NCI-H1436 treated with DMSO at 0.1 percent for 48 hours (cell line): ENCODE measurements around the gene SNRNP25.

Experiments used
- DNase-seq: peaks from one replicate; lab custom pipeline; 2025; lab: John Stamatoyannopoulos, UW

Gene SNRNP25

DNA sequence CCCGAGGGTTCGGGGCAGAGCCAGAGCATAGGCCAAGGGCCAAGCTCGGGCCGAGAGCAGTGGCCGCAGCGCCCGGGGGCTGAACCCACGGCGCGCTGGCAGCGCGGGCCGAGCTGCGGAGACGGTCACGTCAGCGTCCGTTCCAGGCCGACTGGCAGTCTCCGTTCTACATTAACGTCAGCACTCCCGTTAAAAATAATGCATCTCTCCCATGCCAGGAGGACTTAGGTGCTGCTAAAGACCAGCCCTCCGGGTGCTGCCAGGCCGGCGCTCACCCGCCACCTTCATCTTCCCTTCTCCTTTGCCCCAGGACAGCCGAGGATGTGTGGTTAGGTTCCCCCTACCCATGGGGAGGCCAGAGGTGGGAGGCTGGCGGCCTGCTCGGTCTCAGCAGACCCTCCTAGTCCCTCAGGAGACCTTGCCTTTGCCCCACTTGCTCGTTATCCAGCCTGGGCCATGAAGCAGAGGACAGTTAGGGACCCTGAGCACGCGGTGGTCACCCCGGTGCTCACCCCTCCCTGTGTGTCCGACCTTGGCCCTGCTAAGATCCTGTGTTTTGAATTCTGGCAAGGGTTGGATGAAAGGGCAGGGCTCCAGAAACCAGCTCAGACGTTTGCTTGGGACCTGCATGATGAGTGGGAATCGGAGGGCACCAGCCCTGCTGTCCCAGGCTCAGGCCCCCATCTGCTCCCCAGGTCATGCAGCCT, 25.0 kb downstream of the SNRNP25 start:
- no peak for DNase-seq

GRCh38 chr16:79151-80054, 25.8 kb downstream of the SNRNP25 start:
- DNase-seq = no peak

DNA sequence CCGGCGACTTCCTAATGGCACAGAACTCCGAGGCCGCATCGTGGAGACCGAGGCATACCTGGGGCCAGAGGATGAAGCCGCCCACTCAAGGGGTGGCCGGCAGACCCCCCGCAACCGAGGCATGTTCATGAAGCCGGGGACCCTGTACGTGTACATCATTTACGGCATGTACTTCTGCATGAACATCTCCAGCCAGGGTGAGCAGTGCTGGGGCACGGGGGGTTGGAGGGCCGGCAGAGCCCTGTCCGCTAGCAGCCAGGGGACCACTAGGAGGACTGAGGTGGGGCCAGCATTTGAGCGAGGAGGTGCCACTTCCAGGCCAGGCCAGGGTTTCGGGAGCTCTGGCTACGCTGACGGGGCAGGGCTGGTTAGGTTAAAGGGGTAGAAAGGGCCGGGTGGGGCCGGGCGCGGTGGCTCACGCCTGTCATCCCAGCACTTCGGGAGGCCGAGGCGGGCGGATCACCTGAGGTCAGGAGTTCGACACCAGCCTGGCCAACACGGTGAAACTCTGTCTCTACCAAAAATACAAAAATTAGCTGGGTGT, 29.5 kb downstream of the SNRNP25 start:
- DNase-seq = no peak

- no peak for DNase-seq
Measured at GRCh38 chr16:83781-84615, 30.4 kb downstream of the SNRNP25 start.

DNA sequence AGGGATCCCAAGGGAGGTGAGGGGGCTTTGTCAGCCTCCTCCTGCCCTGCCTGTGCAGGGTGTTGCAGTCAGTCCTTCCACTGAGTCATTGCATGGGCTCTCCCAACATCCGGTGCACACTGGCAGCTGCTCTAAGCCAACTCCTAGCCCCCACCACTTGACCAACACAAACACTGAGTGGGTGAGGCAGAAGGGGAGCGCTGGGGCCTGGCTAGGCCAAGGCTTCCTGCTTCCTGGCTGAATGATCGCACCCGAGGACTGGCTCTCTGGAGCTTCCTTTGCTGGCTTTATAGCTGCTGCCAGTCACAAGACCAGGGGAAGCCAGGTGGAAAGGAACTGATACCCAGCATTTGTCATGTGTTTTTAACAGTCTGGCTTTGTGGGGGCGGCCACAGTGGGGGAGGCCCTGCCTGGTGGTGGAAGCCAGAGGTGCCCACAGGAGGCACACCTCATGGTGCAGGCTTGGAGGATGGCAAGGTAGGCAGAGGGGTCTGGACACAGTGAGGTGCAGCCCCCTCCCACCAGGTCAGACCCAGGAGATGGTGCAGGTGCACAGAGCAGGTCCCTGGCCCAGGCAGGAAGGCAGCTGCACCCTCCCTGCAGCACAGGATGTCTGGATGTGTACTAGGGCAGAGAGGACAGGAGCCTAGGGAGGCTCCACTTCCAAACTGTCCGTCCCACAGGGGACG, 31.2 kb downstream of the SNRNP25 start:
- DNase-seq = no peak

DNA sequence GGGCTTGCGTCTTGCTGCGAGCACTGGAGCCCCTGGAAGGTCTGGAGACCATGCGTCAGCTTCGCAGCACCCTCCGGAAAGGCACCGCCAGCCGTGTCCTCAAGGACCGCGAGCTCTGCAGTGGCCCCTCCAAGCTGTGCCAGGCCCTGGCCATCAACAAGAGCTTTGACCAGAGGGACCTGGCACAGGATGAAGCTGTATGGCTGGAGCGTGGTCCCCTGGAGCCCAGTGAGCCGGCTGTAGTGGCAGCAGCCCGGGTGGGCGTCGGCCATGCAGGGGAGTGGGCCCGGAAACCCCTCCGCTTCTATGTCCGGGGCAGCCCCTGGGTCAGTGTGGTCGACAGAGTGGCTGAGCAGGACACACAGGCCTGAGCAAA, 31.8 kb downstream of the SNRNP25 start:
- no peak for DNase-seq

DNA sequence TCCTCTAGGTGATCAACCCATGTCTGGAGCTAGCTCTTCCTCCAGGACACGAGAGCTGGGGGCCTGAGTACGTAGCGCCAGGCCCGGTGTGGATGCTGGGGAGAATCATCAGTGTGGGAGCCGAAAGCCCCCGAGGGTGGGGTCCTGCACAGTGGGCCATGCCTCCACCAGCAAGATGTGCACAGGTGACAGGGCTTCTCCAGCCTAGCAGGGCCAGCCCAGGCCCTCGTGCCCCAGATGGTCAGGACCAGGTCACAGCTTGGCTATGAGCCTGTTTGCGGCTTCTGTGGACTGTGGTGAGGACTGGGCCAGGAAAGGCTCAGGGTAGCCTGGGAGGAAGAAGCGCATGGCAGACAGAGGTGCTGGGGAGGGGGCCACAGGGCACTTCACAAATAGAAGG, 32.2 kb downstream of the SNRNP25 start:
- no peak for DNase-seq

DNA sequence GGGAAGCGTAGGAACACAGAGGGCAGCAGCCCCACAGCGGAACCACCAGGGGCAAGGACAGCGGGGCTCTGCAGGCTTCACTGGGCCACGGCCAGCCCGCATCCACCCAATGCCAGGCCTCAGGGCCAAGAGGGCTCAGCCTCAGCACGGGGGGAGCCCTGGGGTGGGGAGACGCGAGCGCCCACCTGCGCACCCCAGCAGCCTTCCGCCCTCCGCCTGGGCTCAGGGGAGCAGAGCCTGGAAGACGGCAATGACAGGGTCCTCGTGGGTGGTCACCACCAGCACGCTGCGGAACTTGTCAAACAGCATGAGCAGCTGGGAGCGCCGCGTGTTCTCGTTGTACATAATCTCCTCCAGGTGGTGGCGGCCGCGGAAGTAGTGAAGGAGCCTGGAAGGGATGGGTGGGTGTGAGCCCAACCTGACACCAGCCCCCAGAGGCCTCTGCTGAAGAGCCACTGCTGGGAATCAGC, 32.9 kb downstream of the SNRNP25 start:
- no peak for DNase-seq

DNA sequence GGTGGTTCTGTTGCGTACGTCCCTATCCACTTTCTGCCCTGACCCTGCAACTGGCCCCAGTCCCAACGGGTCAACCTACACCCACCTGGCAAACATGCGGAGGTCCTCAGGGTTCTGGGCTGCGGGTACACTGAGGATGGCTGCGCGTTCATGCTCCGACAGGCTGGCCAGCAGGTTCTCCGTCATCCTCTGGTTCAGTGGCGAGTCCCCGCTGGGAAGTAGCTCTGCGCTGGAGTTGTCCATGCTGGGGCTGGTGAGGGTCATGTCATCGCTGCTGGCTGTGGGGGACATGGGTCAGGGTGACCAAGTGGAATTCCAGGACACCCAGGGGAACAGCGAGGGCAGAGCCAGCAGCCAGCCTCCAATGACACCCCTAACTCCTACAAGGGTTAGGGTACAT, 35.0 kb downstream of the SNRNP25 start:
- DNase-seq = no peak

DNA sequence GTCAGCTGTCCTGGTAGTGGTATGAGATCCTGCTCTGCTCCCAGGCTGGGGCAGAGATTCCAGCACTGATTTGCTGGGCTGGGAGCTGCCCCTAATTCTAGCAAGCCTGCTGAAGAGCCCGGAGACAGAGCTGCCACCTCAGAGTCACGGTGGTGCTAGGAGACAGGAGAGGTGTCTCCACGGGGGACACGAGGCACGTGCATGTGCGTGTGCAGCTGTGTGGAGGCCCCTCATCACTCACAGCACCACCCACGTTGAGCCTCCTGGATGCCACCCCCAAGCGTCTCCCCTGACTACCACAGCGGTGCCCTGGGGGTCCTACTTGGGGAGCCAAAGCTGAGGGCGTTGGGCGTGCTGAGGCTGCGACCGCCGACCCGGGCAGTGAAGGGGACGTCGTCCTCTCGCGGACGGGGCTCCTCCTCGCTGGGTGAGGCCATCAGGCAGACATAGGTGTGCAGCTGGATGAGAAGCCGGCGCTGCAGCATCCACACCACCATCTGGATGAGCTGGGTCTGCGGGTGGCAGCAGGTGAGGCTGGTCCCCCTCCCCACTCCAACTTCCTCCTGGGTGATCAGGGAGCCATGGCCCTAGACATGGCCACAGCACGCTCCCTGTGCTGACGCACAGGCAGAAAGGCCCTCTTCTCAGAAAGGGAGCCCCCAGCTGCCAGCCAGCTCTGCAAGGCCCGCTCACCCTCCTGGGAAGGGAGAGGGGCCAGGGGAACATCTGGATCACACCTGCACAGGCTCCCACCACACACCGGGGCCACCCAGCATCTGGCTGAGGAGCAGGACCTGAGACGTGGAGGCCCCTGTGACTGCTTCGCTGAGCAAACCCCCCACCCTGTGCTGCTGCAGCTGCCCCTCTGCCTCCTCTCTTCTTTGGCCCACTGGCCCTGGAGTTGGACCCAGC, 36.0 kb downstream of the SNRNP25 start:
- DNase-seq = no peak

- no peak for DNase-seq
Measured at GRCh38 chr16:91484-91883, 37.9 kb downstream of the SNRNP25 start.

DNA sequence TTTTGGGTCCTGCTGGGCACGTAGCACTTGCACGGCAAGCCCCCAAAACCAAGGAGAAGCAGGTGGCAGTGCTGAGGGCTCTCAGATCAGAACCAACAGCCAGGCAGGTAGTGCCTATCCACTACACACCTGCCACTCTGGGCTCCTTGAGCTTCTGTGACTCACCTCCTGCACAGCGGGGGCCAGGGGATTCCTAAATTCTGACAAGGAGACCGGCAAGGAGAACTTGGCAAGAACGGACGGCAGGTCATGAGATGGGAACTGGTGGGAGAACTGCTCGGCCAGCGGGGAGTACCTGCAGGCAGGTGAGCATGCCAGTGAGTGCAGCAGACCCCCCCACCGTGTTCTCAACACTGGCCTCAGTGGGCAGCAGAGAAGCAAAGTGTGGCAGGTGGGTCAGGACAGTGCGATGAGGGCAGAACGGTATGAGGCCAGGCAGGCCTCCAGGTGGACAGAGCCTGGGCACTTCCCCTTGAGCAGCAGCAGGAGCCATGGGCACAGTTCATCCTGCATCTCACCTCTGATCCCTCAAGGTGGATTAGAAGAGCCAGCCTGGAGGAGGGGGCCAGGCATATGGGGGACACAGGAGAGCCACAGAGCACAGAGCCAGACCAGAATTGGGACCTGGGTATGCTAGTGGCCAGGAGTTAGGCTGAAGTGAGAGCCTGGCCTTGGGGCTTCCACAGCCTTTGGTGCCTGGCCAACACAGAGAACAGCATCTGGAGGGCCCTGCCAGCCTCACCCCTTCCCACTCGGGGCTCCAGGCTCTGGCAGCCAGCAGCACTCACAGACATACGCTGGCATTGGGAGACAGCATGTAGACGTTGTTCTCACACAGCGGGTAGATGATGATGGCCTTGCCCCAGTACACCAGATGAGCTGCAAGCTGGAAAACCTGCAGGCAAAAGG, 39.1 kb downstream of the SNRNP25 start:
- DNase-seq = no peak

GRCh38 chr16:94918-95265, 41.3 kb downstream of the SNRNP25 start:
- DNase-seq = no peak

DNA sequence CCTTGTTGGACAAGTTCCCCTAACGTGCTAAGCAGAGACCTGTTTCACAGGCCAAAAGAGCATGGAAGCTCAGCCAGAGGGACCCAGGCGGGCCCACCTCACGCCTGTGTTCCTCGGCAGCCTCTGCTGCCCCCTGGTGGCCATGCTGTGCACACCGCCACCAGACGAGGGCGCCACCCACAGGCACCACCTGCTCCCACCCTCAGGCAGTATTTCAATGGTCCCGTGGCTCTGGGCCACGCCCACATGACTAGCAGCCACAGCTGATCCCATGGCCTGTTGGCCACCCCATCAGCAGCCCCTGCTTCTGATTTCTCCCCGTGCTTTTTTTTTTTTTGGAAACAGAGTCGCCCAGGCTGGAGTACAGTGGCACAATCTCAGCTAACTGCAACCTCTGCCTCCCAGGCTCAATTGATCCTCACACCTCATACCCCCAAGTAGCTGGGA, 43.3 kb downstream of the SNRNP25 start:
- peak; percentile 37 for DNase-seq

DNA sequence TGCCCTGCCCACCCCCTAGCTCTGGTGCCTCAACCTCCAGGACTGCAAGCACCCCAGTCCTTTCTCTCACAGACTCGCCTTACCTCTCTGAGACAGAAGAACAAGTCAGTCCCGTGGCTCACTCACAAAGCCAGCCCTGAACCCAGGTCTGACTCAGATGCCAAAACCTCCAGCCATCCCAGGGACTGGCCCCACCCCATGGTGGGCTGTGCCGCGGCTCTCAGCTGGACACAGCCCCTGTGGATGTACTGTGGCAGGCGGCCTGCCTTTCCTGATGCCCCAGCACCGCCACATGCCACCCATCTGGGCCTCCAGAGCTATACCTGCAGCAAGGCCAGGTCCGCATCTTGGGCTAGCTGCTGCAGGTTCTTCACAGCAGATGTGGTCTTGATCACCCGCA, 44.2 kb downstream of the SNRNP25 start:
- DNase-seq = no peak

DNA sequence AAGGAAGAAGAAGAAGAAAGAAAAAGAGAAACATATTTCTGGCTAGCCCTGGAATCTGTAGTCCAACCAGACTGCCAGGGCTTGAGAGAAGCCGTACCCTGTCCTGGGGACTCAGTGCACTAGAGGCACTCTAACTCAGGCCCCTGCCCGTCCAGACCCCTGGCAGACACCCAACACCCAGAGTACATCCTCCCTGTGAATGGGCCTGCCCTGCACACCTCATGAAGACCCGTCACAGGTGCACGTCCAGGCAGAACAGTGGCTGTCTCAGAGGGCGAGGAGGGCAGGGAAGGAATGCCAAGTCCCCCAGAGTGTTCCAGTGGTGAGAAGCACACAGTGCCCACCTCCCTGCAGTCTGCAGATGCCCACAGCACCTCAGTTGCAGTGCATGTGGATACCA, 47.4 kb downstream of the SNRNP25 start:
- DNase-seq = no peak

DNA sequence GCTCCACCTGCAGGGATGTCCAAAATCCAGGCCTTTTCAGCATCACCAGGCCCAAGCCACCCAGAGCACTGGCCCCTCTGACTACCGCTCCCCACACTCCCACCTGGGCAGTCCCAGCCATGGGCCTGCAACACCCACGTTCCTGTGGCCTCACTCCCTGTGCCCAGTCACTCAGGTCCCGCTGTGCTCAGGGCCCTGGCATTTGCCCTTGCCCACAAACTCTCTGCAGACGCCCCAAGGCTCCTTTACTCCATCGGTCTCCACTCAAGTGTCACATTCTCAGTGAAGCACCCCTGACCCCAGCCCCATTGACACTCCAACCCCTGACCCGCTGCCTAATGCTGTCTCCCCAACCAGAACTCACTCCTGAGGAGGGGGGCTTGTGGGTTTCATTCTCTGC, 48.0 kb downstream of the SNRNP25 start:
- no peak for DNase-seq

DNA sequence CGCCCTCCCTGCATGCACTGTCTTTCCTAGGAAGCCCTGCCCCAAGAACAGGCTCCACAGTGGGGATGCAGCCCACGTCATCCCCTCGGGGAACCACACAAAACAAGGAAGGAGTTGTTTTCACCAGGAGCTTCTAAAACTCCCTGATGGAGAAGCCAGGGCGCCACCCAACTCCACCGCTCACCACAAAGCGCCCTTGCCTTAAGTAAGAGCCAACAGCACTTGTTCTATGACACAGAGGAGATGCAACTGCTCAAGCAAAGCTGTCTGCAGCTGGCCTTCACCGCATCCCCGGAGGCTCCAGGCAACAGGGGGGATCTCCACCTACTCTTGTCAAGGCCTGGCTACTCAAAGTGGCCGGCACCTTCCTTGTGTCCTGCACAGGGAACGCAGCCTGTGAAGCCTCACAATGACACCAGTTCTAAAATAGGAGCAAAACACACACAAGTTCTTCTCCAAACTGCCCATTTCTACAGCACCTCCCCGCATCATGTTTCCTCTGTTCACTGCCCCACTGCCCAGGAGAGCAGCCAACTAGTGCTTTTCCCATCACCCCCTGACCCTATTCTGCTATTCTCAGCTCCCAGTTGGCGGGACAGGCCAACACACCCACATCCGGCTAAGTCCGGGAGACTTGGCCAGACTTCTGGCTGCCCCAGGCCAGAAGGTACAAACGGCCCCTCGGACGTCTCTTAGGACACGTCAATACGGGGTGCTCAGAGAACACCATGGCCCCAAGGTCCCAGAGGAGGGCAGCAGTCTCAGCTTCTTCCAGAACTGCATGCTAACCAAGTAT, 48.6 kb downstream of the SNRNP25 start:
- DNase-seq = no peak

GRCh38 chr16:104355-104754, 50.7 kb downstream of the SNRNP25 start:
- DNase-seq = no peak
